Eye (tissue), 1 donor: ENCODE results near the gene ZER1.
"Not testable (repeated sequence)": the region's sequence is repeated elsewhere in the genome, so short reads cannot be mapped to it uniquely, and the experiment has no call there.

ENCODE experiments used
- DNase-seq: peaks from one replicate; pipeline ENCODE4 v3.0.0-alpha.2; 2015

The ZER1 gene

GRCh38 chr9:128786681-128787601, 15.2 kb upstream of the ZER1 start, which contains the start of gene TBC1D13:
Gene TBC1D13, plus strand, starts transcription at chr9:128787253. Its CDS starts 101 bp downstream, at chr9:128787354.
- DNase-seq: peak; percentile 94

DNA sequence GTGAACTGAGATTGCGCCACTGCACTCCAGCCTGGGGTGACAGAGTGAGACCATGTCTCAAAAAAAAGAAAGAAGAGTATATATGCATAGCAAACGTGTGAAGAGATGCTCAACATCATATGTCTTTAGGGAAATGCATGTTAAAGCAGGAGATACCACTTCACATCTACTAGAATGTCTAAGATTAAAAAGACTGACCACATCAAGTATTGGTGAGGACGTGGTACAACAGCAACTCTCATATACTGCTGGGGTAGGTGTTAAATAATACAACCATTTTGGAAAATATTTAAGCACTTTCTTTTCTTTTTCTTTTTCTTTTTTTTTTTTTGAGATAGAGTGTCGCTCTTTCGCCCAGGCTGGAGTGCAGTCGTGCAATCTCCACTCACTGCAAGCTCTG, 13.7 kb upstream of the ZER1 start:
- no peak for DNase-seq

DNA sequence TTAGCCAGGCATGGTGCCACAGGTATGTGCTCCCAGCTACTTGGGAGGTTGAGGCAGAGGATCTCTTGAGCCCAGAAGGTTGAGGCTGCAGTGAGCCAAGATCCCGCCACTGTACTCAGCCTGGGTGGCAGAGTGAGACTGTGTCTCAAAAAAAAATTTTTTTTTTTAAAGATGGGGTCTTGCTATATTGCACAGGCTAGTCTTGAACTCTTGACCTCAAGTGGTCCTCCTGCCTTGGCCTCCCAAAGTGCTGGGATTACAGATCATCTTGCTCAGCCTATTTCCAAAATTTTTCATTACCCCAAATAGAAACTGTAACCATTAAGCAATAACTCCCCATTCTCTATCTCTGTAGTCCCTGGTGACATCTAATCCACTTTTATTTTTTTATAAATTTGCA, 10.9 kb upstream of the ZER1 start:
- no peak for DNase-seq

DNA sequence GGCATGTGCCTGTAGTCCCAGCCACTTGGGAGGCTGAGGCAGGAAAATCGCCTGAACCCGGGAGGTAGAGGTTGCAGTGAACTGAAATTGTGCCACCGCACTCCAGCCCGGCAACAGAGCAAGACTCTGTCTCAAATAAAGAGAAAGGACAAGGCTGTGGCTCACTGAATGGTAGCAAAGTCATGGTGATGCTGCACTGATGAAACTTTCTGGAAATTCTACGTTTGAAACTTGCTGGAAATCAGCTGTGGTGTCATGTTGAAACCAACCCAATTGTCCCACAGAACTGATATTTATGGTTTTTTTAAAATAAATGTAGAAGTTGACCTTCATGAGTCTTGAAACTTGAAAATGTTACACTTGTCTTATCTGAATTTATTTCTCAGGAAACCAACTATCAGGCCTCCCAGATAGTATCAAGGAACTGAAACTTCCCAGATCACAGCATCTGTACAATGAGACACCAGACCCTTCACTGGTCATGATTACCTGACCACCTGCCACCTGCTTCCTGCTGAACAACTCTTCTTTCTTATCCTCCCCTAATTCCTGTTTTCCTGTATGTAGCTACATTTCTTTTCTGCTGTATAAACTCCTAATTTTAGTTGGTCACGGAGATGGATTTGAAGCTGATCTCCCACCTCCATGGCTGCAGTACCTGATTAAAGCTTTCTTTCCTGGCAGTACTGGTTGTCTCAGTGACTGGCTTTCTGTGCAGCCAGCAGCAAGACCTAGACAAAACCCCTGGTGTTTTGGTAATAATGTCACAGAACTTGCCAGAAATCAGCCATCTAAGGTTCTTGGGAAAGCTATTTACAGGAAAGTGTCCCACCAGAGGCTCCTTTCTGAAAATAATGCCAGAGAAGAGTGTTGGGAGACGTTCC, 9.7 kb upstream of the ZER1 start:
- no peak for DNase-seq

DNA sequence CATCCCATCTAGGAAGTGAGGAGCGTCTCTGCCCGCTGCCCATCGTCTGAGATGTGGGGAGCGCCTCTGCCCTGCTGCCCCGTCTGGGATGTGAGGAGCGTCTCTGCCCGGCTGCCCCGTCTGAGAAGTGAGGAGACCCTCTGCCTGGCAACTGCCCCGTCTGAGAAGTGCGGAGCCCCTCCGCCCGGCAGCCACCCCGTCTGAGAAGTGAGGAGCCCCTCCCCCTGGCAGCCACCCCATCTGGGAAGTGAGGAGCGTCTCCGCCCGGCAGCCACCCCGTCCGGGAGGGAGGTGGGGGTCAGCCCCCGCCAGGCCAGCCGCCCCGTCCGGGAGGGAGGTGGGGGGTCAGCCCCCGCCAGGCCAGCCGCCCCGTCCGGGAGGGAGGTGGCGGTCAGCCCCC, 8.4 kb upstream of the ZER1 start:
- not testable (repeated sequence) for DNase-seq

- no peak for DNase-seq
Observed at GRCh38 chr9:128774804-128775203, 3.1 kb upstream of the ZER1 start.

- no peak for DNase-seq
Observed at GRCh38 chr9:128773049-128773448, 1.3 kb upstream of the ZER1 start.

GRCh38 chr9:128771094-128771721, 519 bp downstream of the ZER1 start:
- no peak for DNase-seq

- DNase-seq: no peak
Observed at GRCh38 chr9:128770286-128771030, 1.3 kb downstream of the ZER1 start.

DNA sequence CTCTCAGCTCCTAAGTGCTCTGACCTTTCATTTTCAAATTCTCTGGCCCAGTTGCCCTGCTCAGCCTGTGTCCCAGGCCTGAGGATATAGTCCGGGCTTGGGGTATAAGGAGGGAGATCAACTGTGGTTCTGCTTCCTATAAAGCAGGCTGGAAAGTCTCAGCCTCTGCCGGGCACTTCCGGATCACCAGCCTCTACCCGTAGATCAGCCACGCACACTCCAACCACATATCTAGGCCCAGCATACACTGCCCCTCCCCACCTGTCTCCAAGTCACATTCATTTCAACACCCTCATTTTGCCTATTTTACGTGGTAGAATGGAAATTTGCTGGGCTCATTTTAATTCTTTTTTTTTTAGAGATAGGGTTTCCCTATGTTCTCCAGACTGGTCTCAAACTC, 3.1 kb downstream of the ZER1 start:
- no peak for DNase-seq

- no peak for DNase-seq
Observed at GRCh38 chr9:128765499-128765898, 6.2 kb downstream of the ZER1 start.

GRCh38 chr9:128764361-128764760, 7.4 kb downstream of the ZER1 start:
- DNase-seq: no peak

- no peak for DNase-seq
Observed at GRCh38 chr9:128762671-128763449, 8.9 kb downstream of the ZER1 start.

DNA sequence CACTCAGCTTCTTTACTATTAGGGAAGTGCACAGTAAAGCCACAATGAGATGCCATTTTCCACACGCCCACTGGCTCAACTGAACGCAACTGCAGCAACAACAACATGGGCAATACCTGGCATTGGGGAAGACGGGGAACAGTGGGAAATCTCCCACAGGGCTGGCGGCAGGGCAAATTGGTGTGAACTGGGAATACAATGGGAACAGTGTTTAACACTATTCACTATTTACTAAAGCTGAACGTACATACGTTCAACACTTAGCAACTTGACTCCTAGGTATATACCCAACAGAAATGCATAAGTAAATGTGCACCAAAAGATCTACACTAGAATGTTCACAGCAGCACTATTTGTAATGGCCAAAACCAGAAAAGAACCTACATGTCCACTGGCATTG, 14.1 kb downstream of the ZER1 start:
- no peak for DNase-seq

GRCh38 chr9:128753627-128754026, 18.1 kb downstream of the ZER1 start:
- DNase-seq: no peak

- DNase-seq: no peak
Observed at GRCh38 chr9:128750926-128751595, 20.7 kb downstream of the ZER1 start.

DNA sequence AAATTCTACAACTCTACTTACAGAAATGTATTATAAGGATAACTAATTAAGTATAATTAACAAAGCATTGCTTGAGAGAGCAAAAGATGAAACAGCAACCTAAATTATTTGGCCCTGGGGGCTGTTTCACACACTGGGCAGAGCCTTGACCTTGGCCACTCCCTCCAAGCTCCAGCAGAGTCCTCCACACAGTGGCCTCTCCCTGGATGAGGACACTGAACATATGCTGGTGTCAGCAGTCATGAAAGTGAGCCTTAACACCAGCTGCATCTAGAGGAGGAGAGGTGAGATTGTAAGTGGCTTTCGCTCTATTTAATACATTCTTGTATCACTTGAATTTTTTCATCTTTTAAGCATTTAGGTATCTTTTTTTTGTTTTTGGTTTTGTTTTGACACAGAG, 24.5 kb downstream of the ZER1 start:
- no peak for DNase-seq

DNA sequence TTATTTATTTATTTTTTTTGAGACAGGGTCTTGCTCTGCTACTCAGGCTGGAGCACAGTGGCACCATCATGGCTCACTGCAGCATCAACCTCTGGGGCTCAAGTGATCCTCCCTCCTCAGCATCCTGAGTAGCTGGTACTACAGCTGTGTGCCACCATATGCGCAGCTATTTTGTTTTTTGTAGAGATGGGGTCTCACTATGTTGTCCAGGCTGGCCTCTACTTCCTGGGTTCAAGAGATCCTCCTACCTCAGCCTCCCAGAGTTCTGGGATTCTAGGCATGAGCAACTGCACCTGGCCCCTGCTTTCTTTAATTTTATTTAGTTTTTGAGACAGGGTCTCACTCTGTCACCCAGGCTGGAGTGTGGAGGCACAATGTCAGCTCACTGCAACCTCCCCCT, 28.3 kb downstream of the ZER1 start:
- DNase-seq: no peak

- no peak for DNase-seq
Observed at GRCh38 chr9:128742401-128742800, 29.3 kb downstream of the ZER1 start.

DNA sequence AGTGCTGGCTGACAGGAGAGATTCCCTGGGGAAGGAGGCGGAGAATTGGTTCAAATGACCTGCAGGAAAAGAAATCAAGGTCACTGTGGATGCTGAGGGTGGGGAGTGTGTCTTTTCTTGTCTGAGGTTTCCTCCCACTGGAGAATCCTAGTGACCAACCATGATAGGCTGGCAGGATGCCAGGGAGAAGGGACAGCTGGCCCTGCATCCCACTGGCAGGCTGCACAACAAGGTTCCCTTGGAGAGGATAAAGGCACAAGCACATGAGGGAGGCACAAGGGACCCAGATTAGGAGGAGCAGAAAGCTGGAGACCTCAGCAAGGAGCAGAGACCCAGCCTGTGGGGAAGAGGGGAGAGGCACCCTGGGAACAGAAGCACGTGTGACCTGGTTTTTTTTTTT, 36.4 kb downstream of the ZER1 start:
- DNase-seq: peak; percentile 18

DNA sequence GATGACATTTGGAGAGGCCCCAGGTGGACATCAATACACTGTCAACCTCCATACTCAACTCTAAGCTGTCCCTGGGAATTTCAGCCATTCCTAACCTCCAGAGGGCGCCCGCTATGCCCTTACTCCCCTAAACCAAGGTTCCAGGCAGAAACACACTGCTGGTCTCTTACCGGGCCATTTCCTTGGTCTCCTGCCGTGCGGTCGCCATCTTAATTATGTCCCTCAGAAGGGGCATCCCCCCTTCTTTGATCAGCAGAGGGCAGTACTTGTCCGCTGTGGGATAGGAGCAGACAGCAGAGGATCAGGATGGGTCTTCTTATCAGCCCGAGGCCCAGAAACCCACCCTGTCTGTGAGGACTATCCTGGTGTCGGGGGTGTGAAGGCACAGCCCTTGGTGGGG, 38.5 kb downstream of the ZER1 start:
- DNase-seq: peak; percentile 92
